ENCODE data around the gene PDGFRB.

DNA sequence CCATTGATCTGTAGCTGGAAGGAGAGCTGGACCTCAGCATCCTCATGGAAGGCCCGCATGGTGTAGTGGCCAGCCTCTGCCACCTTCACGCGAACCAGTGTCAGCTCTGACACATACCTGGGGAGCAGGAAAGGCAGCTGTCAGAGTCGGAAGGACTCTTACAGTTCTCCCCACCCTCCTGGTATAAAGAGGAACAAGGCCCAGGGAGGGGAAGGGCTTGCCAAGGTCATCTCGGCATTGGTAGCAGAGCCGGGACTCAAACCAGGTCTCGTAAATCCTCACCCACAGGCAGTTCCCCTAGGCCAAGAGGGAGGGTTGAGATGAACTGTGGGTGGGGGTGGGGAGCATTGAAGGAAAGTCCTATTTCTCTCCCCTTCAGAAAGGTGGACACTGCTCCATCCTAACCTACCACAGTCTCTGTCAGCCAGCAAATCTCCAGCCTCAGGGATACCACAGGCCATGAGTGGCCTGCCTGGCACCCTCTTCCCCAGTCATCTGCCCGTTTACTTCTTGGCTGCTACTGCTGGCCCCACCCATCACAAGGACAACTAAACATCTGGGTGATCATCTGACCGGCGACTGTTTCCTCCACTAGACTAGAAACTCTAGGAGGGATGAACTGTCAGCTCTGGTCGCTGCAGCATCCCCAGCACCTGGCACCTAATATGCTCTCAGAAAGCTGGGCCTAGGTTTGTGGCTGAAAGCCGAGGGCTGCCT lies 23.5 kb downstream of the PDGFRB start:
- TF ChIP-seq CTCF (IDR thresholded peaks at IDR 0.05 in 2 of 3, conservative IDR thresholded peaks at IDR 0.05 in 1 of 3; ENCODE audit: borderline replicate concordance in 1 of 3, insufficient read depth in 1 of 3, low read depth in 2 of 3, low read length in 2 of 3) (no peak), POLR2A (IDR thresholded peaks at IDR 0.05; ENCODE audit: borderline replicate concordance, extremely low read depth, insufficient read depth, insufficient read length) (no peak), SIN3A (IDR thresholded peaks at IDR 0.05; ENCODE audit: low read depth) (no peak)

Data from HCT116 (cell line).